Activated naive CD8-positive, alpha-beta T cell treated with anti-CD3 and anti-CD28 coated beads, Interleukin-2, amount 50 U/mL, for 16 hours (primary cell): Measurements from ENCODE around the gene ABHD6.
"Not testable (repeated sequence)": the region's sequence is repeated elsewhere in the genome, so short reads cannot be mapped to it uniquely, and the experiment has no call there.

Experiments used
- DNase-seq: peaks from one replicate; pipeline ENCODE4 v3.0.0-alpha.2; 2020; ENCODE audit warnings: low read depth, low spot score

The ABHD6 gene

DNA sequence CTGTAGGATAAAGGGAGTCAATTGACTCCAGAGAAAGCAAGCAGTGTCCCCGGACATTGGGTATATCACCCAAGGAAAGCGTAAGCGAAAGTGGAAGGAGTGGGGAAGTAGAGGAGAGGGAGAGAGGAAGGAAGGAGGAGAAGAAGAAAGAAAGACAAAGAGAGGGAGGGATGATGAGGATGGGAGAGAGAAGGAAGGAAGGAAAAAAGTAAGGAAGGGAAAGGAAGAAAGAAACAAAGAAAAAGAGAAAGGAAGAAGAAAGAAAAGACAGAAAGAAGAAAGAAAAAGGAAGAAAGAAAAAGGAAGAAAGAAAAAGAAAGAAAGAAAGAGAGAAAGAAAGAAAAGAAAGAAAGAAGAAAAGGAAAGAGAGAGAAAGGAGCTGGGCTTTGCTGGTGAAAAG lies 27.7 kb upstream of the ABHD6 start:
- DNase-seq: no peak

DNA sequence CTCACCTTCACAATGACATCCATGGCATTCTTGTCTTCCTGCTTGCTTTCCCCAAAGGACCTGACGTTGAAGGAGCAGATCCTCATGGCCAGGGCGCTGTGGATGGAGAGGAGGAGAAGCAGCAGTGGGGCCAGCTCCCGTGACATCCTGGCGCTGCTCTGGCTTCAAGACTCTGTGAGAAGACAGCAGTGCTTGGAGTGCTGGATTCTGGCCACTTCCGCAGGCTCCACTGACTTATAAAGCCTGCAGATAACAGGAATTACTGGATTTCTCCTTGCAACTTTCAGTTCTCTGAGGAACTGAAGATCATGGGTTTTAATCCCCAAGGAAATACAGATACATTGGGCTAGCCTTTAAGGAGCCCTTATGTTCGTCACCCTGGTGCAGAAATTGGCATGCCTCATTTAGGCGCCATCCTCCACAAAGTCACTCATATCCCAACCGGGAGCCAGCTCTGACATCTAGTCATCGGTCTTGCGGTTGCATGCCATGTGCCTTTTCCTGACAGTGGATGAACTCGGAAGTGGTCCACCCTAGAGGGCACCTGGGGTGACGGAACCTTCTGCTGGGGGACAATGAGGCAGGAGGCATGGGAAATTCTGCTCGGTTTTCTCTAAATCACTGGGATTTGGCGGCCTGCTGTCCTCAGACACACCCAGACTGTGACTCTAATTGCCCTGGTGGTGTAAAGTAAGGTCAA lies 26.7 kb upstream of the ABHD6 start, which contains the start of gene DNASE1L3:
Gene DNASE1L3, minus strand, starts transcription at position 212 of the 700 bp plus-strand sequence. Its CDS starts 66 bp downstream, at position 146.
- DNase-seq: no peak

DNA sequence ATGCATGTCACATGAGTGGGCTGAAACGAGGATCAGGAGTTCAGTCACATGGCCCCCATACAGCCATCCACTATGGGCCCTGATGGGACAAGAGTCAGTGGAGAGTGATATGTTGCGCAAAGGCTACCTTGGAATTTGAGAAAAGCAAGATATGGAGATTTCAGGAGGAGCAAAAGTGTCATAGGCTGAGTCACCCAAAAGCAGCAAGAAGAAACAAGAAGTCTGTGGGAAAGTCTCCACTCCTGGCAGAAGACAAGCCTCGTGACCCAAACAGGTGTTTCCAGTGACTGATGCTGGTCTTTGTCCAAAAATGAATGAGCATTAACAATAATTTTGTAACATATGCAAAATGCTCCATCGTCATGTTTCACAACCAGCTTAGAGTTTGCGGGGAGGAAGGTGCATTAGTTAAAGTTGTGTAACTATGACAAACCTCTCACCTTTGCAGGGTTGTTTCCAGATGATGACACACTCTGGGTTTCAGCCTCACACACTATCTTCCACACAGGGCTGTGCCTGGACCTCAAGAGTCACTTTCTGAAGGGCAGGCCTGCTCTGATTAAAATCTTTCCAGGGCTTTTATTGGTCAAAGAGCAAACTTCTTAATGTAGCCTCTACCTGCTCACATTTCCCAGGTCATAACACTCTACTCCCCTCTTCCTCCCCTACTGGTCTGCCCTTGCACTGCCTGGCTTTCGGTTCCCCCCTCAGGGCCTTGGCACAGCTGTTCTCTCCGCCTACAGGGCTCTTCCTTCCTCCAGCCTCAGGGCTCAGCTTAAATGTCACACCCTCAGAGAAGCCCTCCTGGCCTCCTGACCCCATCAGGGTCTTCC lies 22.9 kb upstream of the ABHD6 start:
- no peak for DNase-seq

DNA sequence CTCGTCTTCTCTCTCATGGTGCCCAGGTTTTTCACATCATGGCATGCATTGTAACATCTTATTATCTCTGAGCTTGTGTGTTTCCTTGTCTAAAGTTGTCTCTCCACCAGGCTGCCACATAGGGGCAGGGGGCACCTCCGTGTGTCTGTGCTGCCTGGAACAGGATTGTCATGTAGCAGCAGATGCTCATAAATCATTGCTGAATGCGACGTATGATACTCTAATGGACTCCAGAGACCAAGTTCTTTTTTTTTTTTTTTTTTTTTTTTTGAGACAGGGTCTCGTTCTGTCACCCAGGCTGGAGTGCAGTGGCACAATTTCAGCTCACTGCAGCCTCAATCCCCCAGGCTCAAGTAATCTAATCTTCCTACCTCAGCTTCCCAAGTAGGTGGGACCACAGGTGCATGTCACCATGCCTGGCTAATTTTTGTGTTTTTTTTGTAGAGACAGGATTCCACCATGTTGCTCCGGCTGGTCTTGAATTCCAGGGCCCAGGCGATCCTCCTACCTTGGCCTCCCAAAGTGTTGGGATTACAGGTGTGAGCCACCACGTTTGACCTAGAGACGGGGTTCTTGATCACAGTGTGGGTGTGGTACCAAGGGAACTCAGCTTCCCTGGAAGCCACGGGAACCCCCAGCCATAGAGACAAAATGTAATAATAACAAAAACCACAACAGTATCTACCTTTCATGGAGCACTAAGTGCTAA lies 22.1 kb upstream of the ABHD6 start:
- DNase-seq: no peak

DNA sequence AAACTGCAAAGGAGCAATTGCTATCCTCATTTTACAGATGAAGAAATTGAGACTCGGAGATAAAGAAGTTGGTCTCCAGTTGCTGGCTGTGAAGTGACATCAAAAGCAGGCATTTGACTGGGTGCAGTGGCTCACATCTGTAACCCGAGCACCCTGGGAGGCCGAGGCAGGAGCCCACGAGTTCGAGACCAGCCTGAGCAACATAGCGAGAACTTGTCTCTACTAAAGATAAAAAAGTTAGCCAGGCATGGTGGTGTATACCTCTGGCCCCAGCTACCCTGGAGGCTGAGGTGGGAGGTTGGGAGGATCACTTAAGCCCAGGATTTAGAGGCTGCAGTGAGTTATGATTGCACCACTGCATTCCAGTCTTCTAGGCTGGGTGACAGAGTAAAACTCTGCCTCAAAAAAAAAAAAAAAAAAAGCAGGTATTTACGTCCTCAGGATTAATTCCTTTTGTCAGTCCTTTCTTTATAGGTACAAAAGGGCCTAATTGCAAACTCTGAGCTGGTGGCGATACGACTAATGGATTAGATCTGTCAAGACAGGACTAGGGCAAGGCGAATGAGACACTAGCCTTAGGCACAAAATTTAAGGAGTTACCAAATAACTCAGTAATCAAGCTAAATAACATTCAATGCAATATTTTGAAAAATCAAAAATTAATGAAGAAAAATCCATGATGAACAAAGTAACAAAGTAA lies 20.9 kb upstream of the ABHD6 start:
- DNase-seq: no peak

DNA sequence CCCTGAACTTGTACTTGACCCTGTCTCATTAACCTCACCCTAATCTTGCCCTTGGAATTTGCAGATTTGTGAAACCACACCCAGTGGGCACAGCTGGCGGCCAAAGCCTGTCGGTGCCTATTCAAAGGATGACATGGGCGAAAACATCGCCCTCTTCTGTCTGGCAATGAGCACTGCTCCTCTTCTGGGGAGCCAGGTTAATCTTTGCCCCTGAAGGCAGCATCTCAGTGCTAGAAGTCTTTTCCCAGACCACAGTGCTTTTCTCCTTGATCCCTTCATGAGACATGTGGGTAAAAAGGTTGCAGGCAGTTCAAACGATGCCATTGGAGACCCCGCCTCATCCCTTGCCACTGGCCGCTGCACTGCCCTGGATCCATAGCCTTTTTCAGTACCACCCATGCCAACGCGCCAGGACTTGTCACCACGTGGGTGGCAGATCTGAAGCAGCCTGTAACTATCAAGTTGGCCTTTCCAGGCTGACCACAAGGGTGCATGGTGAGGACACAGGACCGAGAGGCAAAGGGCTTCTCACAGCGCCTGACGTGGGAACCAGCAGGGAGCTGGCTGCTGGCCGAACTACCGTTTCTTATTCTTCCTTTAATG lies 20.3 kb upstream of the ABHD6 start:
- peak; percentile 18 for DNase-seq

DNA sequence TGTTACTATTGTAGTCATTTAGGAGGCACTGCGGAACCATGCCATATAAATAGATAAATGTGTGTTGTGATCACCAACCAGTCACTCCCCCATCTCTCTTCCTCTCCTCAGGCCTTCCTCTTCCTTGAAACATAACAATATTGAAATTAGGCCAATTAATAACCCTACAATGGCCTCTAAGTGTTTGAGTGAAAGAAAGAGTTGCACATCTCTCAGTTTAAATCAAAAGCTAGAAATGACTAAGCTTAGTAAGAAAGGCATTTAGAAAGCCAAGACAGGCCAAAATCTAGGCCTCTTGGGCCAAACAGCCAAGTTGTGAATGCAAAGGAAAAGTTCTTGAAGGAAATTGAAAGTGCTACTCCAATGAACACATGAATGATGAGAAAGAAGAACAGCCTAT lies 18.7 kb upstream of the ABHD6 start:
- no peak for DNase-seq

DNA sequence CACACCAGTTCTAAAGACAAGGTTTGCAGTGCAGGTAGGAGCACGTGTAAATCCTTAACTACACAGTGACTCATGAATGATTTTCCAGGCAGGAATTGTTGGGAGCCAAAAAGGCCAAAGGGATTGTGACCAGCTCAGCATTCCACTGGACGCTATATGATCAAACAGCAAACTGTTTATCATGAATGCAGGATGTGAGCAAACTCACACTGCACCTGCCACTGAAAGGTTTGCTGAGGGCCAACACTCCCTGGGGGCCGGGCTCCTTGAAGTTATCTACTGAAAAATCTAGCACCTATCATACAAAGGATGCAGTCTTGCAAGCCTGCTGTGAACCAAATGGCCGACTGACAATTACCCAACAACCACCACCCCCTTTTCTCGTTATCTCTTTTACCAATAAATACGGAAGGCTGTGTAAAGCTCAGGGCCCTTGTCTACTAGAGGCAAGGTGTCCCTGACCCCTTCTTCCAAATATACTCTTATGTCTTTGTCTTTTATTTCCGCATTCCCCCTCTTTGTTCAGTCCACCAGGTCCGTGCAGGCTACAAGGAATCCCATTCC lies 15.3 kb upstream of the ABHD6 start:
- DNase-seq: no peak

DNA sequence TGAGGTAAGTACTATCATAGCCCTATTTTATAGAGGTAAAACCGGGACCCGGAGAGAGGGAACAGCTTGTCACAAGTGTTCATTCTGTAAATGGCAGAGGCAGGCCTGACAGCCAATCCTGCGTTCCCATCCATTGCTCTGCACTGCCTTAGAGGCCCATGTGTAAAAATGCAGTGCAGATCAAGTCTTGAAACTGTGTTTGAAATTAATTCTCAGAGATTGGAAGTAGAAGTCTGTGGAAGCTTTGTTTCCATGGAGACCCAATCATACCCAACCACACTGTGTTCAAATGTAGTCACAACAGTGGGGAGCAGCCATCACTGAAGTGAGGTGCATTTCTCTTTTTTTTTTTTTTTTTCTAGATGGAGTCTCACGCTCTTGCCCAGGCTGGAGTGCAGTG lies 13.7 kb upstream of the ABHD6 start:
- no peak for DNase-seq

DNA sequence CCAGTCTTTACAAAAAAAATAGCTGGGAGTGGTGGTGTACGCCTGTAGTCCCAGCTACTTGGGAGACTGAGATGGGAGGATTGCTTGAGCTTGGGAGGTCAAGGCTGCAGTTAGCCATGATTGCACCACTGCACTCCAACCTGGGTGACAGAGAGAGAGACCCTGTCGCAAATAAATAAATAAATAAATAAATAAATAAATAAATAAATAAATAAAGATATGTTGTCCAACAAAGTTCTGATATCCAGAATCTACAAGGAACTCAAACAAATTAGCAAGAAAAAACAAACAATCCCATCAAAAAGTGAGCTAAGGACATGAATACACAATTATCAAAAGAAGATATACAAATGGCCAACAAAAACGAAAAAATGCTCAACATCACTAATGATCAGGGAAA lies 9.7 kb upstream of the ABHD6 start:
- DNase-seq: not testable (repeated sequence)

DNA sequence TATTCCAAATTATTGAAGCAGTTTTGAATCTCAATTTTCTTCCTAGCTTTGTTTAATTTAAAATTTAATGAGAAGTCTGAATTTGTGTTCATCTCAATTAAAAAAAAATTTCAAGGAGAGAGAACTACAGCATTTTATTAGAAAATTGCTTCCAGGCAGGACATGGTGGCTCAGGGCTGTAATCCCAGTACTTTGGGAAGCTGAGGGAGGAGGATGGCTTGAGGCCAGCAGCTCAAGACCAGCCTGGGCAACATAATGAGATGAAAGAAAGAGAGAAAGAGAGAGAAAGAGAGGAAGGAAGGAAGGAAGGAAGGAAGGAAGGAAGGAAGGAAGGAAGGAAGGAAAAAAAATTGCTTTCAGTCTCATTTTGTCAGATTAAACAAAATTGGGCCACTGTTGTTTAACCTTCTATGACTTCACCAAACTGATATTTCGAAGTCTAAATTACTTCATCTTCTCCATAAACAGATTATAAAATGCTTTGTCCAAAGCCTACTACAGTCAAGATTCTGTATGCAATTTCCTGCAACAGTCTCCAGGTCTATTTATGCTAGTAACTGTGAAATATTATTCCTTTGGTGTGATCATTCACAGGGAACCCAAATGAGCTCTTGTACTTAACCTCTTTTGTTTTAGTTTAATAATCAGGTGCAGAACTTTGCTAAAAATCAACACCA lies 6.6 kb upstream of the ABHD6 start:
- DNase-seq: no peak

DNA sequence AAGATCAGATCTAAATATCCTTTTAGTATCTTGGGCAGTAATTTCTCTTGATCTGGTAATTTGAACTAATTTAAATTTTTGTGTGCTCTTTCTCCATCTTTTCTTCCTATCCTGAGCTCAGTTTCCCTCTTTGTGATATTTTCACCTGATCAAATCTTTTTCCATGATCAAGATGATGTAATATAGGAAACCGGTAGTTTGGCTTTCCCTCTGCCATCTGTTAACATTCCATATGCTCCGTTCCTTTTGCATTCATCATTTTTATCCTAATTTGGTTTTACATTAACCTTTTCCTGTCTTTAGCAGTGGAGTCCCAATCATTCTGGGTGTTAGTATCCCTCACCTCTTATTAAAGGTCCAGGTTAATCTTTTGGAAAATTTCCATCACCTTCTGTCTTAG lies 5.9 kb upstream of the ABHD6 start:
- DNase-seq: no peak

DNA sequence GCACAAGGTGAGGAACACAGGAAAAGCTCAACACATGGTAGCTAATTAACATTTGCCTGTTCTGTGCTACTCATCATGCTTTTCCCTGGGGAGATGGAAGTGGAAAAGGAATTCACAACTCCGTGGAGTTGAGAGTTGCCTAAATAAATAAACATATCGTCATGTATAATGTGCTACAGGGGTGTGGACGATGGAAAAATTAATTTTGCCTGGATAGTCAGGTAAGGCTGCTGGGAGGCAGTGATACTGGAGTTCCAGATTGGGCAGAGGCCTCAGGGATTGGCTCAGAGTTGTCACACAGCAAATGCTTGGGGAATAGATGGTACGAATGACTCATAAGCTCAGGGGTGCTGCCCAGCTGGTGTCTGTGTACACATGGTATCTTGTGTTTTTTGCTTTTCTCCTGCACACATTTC lies 3.1 kb upstream of the ABHD6 start:
- no peak for DNase-seq

DNA sequence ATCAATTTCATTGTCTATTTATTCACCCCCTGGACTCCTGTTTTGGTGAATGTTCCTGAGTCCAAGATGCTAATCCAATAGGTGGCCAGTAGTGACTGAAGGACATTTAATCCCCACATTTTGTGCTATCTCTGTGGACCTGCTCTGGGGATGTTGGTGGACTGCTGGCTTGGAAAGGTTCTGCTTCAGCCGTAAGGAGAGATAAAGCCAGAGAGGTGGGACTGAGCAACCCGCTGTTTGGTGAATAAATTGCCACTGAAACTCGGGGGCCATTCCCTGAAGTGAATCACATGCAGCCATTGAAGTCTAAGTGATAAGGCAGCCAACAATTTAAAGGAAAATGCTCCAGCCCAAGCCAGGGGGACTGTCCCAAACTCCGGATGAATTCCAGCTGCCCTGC lies 1.6 kb upstream of the ABHD6 start:
- DNase-seq: no peak

DNA sequence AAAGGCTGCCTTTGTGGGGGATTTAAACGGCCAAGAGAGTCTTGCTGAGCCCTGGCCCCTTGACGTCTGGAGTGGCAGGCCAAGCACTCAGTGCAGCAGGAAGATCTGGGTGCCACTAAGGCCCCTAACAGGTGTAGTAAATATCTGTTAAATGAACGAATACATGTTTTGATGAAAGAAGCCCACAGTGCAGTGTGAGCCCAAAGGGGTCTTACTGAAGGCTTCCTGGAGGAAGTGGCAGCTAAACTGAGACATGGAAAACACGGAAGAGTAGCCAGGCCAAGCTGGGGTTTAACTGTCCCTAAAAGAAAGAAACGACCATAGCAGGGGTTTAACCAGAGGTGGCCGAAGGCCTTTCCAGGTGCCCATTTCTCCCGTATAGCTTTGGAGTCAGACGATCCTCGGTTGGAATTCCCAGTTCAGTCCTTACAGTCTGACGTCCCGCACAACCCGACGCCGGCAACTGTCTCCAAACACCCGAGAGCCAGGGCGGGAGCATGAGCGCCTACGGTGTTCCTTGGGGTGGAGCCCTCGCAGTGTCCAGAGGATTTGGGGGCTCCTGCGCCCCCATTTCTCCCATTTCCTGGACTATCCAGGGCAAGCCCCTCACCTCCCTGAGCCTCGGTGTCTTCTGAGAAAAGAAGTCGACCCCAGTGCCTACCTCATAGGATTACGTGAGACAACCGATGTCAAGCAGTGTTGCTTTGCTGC lies 910 bp upstream of the ABHD6 start:
- DNase-seq: no peak

DNA sequence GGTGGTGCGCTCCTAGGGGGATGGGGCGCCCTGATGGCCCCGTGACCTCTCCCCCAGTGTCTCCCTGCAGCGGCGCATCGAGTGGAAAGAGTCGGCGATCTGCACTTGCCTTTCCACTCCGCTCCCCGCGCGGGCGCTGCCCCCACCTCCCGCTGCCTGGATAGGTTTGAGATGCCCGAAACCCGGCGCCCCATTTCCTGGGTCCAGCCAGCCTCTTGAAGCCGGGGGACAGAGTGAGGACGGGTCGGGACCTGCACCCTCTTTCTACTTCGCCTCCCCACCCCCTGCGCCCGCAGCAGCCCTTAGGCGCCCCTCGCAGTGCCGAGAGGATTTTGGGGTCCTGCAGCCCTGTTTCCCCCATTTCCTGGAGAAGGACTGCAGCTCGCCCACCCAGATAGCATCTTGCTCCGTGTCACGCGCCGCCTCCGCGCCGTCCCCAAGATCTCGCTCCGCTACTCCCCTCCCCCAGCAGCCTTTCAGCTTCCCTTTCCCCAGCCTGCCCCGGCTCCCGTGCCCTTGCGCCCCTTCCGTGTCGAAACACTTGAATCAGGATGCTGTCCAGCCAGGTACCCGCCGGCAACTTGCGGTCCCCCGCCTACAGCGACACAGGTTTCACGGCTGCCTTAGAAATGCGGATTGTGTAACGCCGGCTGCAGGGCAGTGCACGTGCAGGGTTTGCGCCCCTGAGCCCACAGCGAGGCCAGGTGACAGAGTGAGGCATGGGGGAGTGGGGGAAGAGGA lies 519 bp downstream of the ABHD6 start:
- no peak for DNase-seq

DNA sequence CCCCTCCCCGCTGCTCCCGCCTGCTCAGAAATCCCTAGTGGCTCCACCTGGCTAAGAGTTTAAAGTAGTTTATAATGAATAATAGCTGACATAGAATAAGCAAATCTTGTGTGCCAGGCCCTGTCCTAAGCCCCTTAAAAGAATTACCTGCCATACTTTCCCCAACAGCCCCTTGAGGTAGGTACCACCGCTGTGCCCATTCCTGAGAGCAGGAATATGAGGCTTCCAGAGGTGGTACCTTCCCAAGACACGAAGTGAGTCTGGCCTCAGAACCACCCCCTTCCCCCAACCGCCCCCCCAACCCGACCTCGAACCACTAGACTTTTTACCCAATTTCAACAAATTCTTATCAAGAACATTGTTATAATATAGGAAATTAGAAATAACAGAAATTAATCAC lies 1.2 kb downstream of the ABHD6 start:
- no peak for DNase-seq

DNA sequence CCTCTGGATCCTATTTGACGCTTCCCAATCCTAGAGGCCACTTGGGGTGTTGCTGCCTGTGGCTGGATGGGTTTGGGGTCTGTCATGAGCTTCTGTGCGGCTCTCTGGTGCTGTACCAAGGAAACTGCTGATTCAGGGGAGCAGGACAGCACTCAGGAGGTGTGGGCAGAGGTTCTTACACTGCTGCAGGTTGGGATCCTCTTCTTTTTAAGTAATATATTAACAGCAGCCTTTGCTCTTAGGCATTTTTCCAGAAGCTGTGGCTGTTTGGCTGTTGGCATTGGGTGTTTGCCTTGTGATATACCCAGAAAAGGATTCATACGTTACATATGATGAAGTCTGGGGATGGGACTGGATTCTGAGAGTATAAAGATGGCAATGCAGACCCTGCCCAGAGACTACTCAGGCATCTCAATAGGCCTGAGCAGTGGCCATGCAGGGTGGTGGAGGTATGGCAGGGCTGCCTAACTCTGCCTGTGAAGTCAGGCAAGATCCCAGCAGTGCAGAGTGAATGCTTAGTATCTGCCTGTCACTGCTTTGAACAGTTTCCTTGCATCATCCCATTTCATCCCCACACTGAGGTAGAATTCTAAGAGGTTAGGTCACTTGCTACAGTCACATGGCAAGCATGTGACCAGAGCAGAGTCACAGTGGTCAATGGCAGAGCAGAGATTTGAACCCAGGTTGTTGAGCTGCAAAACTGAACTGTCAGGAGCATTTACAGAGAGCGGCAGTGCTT lies 3.9 kb downstream of the ABHD6 start:
- no peak for DNase-seq
